ENCODE measurements around the gene FBLN7. TPM values are rescaled to one million over a fixed set of nuclear protein-coding genes. Genes with fewer than 3 reads are reported as not detected.

The FBLN7 gene
- total and polyA plus RNA-seq, 2 of the 8 experiments (the other 6 are each of a cell fraction or from before 2014, with no cell fraction given) = 0.30 to 0.77 TPM

DNA sequence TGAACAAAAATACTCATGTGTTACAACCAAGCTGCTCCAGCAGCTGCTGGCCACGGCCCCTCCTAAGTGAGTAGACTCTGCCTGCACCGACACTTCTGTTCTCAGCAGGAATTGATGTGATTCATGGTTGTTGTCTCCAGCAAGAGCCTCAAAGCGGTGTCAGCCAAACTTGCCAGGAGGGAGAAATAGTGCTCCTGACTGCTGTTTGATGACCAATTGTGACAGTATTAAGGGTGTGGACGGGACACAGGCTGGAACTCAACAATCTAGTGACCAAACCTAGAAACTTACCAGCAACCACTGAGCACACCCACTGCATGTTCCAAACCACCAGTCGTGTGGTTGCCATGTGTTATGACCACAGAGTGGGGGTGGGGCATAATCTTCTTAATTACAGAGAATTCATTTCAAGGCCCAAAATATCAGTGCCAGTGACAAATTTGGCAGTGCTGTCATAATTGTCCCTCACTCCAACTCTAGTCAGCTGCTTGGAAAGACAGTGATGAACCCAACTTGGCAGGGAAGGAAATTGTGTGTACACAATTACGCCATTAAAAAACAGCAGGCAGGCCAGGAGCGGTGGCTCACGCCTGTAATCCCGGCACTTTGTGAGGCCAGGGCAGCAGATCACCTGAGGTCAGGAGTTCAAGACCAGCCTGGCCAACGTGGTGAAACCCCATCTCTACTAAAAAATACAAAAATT, 30.4 kb downstream of the FBLN7 start:
- H4K91ac ChIP-seq (replicated peaks; ENCODE audit: insufficient read length, low read length) = no peak overlapping the region
- H3K4me3 ChIP-seq (ENCODE audit: extremely low read depth in 1 of 4, insufficient read depth in 2 of 4, low read depth in 3 of 4, low read length in 4 of 4) = no peak overlapping the region
- no peak overlapping the region for H3K23ac ChIP-seq (ENCODE audit: insufficient read length)
- no peak overlapping the region for H3K14ac ChIP-seq (ENCODE audit: insufficient read length)
- WGBS, 2 experiments (ENCODE audit: extremely low coverage in 1 of 2, insufficient coverage in 1 of 2, insufficient read length in 1 of 2, insufficient replicate concordance in 2 of 2, low coverage in 1 of 2, low lambda C conversion rate in 2 of 2, missing lambda C conversion rate in 1 of 2) = 87% methylated on average over 10 of the region's 10 CpGs; no CpG with 5 or more reads in 1 of the 2 experiments
- H2BK120ac ChIP-seq (replicated peaks; ENCODE audit: low read depth, low read length) = no peak overlapping the region
- no peak overlapping the region for H3K9ac ChIP-seq (replicated peaks in 1 of 4; ENCODE audit: extremely low read depth in 1 of 4, low read depth in 3 of 4, low read length in 3 of 4)
- H3K79me1 ChIP-seq (ENCODE audit: low read depth, low read length) = no peaks in the 10 kb centered on the region
- H3K56ac ChIP-seq (replicated peaks; ENCODE audit: insufficient read length, low read depth, low read length) = no peak overlapping the region
- no peak overlapping the region for H3K27ac ChIP-seq (ENCODE audit: low read depth, low read length)
- no peaks in the 10 kb centered on the region for H3K4me1 ChIP-seq (replicated peaks in 1 of 4; ENCODE audit: control insufficient read depth in 3 of 4, insufficient read depth in 4 of 4, low read length in 3 of 4)
- POLR2A ChIA-PET (ENCODE audit: partially characterized antibody) = no interaction called here
- H4K8ac ChIP-seq (ENCODE audit: extremely low read depth, insufficient read depth, low read length) = no peak overlapping the region
- H2BK20ac ChIP-seq (ENCODE audit: low read length) = no peak overlapping the region
- H3K9me3 ChIP-seq (ENCODE audit: insufficient read depth in 2 of 2, low read depth in 1 of 2, low read length in 1 of 2) = no peaks in the 10 kb centered on the region
- H2BK15ac ChIP-seq (ENCODE audit: low read length) = no peak overlapping the region
- H2AFZ ChIP-seq (ENCODE audit: low read length) = no peak overlapping the region
- H2AK5ac ChIP-seq (ENCODE audit: low read depth, low read length) = no peak overlapping the region
- no peak overlapping the region for H3K18ac ChIP-seq (ENCODE audit: extremely low read depth, low read length)
- no peaks in the 10 kb centered on the region for H3K23me2 ChIP-seq (ENCODE audit: low read depth, low read length)
- no peak overlapping the region for H2BK12ac ChIP-seq (ENCODE audit: low read depth, low read length)
- no peaks in the 10 kb centered on the region for H3K36me3 ChIP-seq (ENCODE audit: control insufficient read depth in 2 of 4, insufficient read depth in 4 of 4, low read length in 3 of 4)
- CTCF ChIA-PET (ENCODE audit: partially characterized antibody) = interaction anchor here (1.2 kb wide), 1 partner anchor 11 kb away, joined by 3 read pairs; no protein-coding TSS in a partner anchor
- H3K4me2 ChIP-seq (ENCODE audit: insufficient read depth in 1 of 2, low read depth in 2 of 2, low read length in 2 of 2) = no peak overlapping the region
- H4K20me1 ChIP-seq (replicated peaks in 1 of 2; ENCODE audit: control insufficient read depth in 1 of 2, insufficient read depth in 2 of 2, low read length in 2 of 2) = no peaks in the 10 kb centered on the region
- TF ChIP-seq KDM1A (IDR thresholded peaks at IDR 0.05; ENCODE audit: borderline replicate concordance, low read length) (no peak), ASH2L (IDR thresholded peaks at IDR 0.05; ENCODE audit: low read length) (no peak), SP4 (IDR thresholded peaks at IDR 0.05; ENCODE audit: low read length) (no peak)
- H3K27me3 ChIP-seq (replicated peaks in 1 of 4; ENCODE audit: control insufficient read depth in 3 of 4, extremely low read depth in 1 of 4, insufficient read depth in 3 of 4, low read length in 3 of 4) = no peaks in the 10 kb centered on the region
- DNase-seq (ENCODE audit: low read depth in 1 of 2, low spot score in 2 of 2) = no peak
- no peak overlapping the region for H4K5ac ChIP-seq (ENCODE audit: insufficient read length, low read depth, low read length)
- H2BK5ac ChIP-seq (ENCODE audit: low read depth, low read length) = no peak overlapping the region
- no peaks in the 10 kb centered on the region for H3K79me2 ChIP-seq (ENCODE audit: control insufficient read depth in 1 of 2, insufficient read depth in 2 of 2, low read length in 2 of 2)
- no peak for FAIRE-seq
- H3K4ac ChIP-seq (replicated peaks; ENCODE audit: insufficient read length, low read depth, low read length) = no peak overlapping the region

All from H1 (cell line).